PC-9 (cell line): ENCODE measurements around the gene DNAI1.

Experiments used
- CTCF ChIP-seq: fragments of 200-600 bp; sonication (generic); conservative IDR thresholded peaks from 2 replicates; pipeline ENCODE4 v1.6.1; 2017; ENCODE audit warnings: mixed run types, antibody characterized with exemption, mild to moderate bottlenecking, moderate library complexity
- EZH2 ChIP-seq: fragments of 200-600 bp; sonication (generic); IDR thresholded peaks from 2 replicates; pipeline ENCODE4 v1.8.0; 2017; ENCODE audit warnings: antibody characterized with exemption, low read depth

- TF ChIP-seq CTCF = no peak
- TF ChIP-seq EZH2 = no peak
Measured at GRCh38 chr9:34566972-34567371, 108.4 kb downstream of the DNAI1 start.
